HS-5 (cell line): ENCODE data around the gene PDCD1.
"Not testable (repeated sequence)": the region's sequence is repeated elsewhere in the genome, so short reads cannot be mapped to it uniquely, and the experiment has no call there.

Source experiments
- DNase-seq: peaks from one replicate; pipeline ENCODE4 v3.0.0-alpha.2; 2012; ENCODE audit warnings: low read depth

Gene PDCD1

DNA sequence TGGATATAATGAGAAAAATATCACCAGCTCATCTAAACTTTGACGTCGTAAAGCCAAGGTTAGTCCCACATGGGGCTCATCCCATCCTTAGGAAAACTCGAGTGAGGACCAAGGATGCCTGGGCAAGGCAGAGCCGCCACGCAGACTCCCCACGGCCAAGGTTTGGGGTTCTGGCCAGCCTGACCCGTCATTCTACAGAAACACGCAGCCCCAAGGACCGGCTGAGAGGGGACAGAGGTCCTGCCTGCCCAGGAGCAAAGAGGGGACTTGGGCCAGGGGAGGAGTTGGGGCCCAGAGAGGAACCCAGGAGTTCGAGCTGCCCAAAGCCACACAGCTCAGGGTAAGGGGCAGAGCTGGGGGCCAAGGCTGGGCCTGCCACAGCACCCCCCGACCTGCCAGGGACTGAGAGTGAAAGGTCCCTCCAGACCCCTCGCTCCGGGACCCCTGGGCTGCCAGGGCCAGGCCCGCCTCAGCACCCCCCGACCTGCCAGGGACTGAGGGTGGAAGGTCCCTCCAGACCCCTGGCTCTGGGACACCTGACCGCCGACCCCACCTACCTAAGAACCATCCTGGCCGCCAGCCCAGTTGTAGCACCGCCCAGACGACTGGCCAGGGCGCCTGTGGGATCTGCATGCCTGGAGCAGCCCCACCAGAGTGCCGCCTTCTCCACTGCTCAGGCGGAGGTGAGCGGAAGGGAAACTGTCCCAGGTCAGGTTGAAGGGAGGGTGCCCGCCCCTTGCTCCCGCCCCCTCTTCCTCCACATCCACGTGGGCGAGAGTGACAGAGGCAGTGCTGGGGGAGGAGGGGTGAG lies at the start of gene PDCD1:
TSS of gene PDCD1 (minus strand) at position 689 of the 811 bp plus-strand sequence. CDS start at position 633, 56 bp downstream.
- no peak for DNase-seq

DNA sequence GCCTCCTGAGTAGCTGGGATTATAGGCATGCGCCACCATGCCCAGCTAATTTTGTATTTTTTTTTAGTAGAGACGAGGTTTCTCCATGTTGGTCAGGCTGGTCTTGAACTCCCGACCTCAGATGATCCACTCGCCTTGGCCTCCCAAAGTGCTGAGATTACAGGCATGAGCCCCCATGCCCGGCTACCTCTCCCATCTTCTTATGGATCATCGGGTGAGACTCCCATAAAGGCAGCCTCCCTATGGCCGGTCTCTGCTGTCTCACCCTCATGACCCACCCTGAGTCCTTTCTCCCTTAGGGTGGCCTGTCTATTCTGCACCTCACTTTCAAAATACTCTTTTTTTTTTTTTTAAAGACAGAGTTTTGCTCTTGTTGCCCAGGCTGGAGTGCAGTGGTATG lies 49.1 kb upstream of the PDCD1 start:
- not testable (repeated sequence) for DNase-seq

DNA sequence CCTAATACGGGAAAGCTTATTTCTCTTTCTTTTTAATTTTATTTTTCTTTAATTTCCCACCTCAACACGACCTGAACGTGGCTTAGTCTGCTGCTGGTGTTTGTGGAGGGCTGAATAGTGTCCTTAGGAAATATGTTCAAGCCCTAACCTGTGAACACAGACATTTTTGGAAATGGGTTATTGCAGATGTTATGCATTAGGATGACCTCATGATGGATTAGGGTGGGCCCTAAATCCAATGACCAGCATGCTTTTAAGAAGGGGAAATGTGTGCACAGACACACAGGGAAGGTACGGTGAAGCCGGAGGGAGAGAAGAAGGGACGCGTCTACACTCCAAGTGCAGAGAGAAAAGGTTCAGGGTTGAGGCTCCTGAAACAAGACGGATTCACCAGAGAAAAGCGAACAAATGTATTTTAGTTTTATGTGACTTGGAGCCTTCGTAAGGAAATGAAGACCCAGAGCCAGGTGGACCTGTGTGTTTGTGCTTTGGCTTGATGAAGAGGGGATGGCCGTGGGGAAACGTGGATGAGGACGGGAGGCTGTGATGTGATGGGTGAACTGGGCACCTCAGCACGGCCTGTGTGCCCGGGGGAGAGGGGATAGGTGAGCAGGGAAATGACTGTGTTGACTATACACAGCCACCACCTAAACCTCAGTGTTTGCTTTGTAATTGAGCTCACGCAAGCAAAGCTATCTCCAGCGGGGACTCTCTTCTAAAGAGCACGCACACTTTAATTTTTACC lies 48.3 kb upstream of the PDCD1 start:
- no peak for DNase-seq

DNA sequence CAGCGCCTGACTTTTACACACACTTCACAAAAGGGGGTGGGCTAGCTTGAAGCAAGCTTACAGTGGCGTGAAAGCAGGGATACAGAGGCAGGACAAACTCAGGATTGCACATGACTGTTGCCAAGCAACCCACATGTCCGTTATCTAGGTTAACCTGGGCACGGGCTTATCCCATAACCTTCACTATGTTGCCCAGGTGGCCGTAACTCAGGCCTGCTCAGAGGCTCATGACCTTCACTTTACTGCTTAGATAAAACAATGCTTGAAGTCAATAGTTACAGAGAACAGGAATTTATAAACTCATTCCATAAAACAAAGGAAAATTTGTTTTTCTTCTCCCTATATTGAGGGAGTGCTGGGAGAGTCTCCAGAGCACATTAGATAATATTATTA lies 47.7 kb upstream of the PDCD1 start:
- DNase-seq = not testable (repeated sequence)

DNA sequence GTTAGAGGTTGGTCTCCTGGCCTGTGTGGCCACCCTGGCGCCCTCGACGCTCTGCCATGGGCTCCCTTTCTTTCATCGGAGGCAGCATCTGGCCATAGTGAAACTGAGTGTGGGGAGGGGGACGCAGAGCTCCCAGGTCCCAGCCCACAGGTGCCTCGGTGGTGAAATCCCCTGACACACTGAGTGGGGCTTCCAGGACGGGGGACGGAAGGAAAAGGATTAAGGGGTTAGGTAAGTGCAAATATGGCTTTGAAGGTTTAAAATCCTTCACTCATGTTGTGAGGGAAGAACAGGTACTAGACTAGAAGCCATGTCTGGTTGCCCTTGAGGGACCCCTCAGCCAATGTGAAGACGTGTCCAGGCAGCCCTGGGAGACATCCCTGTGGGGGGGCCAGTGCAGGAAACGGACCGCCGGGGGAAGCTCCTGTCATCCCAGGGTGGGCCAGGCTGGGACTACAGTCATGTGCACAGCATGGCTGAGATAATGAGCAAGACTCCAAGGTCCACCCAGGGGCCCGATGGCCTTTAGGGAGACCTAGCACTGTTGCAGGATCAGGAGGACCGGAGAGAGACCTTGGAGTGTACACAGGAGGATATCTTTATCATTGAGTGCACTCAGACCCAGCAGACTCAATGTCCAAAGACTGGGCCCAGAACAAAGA lies 47.2 kb upstream of the PDCD1 start:
- no peak for DNase-seq

DNA sequence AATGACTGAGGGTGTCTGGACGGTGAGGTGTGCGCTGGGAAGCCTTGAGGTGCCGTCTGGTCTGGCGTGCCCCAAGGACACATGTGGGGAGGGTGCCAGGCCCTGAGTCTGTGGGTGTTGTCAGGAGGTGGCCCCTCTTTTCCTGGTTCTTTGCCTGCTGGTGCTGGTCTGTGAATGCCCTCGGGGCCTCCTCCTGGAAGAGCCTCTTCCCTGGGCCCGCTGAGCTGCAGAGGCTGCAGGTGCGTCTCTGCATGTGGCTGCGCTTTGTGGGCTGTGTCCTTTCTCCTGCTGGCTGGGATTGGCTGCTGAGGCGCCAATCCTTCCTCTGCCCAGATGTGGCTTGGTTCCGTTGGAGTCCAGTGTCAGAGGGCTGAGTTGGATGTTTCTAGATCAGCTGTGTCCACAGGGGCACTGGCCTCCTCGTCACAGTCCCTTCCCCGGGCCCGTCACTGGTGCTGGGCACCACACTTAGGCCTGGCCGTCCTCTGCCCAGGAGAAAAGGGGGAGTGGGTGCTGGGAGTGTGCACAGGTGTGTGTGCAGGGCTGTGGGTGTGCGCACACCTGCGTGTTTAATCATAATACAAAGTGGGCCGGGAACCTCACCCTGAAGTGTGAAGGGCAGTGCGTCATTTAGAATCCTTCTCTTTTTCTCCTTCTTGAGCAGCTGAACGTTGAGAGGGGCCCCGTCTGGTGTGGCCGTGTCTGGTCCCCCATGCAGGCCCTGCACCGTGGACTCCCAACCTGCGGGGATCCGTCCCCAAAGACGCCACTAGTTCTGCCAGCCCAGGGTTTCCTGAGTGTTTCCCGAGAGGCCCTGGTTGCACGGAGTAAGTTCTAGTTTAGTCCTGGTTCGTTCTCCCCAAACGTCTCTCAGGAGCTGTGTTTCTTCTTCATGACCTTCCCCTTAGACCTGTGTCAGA lies 46.4 kb upstream of the PDCD1 start:
- no peak for DNase-seq

DNA sequence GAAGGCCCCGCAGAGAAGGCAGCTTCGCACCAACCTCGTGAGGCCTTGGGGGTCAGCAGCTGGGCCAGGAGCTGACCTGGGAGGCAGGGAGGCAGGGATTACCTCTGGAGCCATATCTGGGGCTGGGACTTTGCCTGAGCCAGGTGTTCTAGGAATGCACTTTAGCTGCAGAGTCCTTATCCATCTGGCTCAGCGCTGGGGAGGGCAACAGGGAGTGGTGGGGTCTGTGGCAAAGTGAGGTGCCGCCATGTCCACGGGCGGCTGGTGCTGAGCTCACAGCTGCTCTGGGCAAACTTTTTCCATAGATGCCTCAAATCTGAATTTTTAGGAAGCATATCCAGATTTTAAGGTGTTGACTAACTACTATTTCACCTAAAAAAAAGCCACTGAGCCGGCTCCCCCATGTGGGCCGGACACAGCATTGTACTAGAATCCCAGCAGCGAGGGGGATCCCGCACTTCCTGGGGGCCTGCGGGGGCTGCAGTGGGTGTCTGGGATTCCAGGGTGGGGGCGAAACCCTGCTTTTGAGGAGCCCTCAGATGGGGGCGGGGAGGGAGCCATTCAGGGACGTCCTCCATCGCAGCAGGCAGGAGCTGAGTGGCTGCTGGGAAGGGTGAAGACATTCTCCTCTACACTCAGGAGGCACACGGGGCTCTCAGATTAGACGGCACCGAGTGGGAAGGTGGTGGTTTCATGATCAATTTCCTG lies 45.5 kb upstream of the PDCD1 start:
- no peak for DNase-seq

DNA sequence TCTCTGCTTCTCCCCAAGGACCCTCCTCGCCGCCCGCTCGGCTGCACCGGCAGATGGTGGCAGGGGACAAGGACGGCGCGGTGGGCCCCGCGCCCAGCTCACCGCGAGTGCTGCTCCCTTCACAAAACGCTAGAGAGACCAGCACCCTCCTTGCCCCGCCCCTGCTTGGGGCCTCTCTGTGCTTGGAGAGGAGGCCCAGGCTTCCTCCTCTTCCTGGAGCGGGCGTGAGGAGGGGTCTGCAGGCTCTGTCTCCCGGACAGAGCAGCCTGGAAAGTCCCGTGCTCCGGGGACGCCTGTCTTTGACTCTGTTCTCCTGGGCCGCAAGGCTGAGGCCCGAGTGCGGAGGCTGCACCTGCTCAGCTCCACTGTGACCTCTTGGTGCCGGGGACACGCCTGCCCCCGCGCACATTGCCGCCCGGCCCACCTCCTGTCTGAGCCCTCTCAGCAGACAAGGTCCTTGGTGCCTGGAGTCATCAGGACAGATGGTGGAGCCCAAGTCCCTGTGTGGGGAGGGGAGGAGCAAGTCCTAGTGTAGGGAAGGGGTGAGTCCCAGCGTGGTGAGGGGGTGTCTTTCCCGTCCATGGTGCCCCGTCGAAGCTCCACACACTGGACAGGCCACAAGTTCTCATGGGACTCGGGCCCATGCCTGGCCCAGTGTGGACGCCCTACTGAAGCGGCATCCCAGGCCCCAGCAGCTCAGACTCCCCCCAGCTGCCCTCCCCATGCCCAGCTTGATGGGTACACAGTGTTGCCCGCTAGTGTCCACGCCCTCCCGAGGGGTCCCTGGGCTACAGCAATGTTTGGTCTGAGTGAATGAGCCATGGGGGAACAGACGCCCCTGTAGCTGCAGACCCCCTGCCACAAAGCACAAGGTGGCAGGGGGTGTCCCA lies 44.7 kb upstream of the PDCD1 start:
- DNase-seq = no peak

DNA sequence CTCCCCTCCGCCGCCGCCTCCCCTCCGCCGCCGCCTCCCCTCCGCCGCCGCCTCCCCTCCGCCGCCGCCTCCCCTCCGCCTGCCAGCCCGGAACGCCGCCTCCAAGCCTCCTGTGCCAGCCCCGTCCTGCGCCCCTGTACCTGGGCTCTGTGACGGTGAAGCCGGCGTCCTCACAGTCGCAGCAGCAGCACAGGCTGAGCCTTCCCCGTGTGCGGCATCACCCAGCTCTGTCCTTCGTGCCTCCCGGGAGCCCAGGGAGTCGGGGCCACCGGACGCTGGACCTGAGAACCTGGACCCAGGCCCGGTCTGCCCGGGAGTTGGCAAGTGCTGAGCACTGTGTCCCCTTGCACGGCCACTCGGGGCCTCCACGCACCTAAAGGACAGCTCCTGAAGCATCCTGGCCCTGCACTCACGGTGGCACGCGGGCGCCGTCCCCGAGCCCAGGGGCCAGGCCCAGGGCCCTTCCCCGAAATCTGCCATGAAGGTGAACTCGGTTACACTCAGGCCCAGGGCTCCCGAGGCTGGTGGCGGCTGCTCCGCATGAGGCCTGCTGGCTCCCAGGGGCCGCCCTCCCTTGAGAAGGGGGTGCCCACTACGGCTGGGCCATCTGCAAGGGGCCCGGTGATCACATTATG lies 43.8 kb upstream of the PDCD1 start:
- DNase-seq = no peak

DNA sequence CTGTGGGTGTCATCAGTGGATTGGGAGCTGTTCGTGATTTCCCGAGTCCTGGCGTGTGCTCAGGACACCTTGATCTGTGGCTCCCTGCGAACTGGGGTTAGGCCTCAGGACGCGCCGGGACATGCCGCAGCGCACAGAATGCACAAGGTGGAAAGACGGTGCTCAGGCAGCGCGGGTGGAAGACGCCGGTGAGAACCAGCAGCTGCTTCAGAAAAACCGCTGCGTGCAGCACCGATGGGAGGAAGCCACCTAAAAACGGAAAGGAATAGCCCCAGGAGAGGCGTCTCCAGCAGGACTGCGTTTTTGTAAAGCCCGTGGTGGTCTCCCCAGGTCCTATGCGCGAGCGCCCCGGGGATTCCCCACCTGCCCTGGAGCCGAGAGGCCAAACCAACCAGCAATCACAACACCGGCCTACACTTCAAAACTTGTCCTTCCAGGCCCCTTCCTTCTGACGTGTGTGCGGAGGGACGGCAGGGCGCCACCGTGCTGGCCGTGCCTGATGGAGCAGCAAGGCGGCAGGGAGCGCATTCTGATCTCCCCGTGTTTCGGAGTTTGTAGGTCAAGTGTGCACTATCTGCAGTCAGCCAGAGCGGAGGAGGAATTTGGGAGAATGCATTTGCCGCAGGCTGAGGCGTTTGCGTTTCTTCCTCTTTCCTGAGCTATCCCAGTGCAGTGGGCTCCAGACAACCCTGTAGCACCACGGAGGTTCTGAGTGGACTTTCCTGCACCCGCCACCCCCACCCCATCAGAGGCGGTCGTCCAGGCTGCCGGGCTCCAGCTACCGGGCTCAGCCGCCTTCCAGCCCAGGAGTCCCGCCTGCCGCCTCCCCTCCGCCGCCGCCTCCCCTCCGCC lies 43.0 kb upstream of the PDCD1 start:
- no peak for DNase-seq

DNA sequence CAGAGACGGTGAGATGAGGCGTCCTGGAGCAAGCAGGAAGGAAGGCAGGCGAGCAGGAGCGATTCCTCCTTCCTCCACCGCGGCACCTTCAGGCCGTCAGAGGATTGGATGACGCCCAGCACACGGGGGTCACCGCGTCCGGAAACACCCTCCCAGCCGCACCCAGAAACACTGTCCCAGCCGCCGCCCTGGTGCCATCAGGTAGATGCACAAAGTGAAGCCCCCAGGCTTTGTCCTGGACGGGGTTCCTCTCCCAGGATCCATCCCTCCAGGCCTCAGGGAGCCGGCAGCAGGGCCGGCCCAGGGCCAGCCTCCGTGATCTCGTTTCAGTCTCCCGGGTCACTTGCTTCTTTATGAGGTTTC lies 42.3 kb upstream of the PDCD1 start:
- no peak for DNase-seq

DNA sequence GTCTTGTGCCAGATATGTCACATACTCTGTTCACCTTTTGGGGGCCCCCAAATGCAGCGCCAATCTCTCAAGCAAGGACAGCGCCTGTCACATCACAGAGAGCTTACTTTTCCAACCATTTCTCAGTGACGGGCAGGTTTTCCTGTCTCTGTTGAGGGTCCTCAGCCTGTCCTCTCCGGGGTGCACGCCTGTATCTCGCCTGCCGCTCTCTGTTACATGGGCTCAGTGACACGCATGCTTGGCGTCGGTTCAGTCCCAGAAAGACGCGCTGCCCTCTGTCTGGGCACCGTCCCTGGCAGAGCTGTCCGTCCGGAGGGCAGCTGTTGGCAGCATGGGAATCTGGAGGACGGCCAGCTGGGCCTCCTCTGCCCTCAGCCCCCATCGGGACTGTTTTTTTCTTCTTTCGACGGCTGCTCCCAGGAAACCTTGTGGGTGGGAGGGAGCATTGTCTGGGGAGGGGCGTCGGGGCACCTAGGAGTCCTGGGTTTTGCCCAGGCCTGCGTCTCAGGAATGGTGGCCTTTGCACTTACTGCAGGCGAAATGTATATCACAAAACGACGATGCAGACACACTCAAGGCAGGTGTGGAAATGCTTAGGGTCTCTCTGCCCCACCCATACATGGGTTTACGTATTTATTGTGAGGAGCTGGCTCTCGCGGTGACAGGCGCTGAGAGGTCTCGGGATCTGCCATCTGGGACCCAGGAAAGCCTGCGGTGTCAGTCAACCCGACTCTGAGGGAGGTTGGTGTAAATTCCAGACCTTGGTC lies 41.7 kb upstream of the PDCD1 start:
- DNase-seq = no peak

DNA sequence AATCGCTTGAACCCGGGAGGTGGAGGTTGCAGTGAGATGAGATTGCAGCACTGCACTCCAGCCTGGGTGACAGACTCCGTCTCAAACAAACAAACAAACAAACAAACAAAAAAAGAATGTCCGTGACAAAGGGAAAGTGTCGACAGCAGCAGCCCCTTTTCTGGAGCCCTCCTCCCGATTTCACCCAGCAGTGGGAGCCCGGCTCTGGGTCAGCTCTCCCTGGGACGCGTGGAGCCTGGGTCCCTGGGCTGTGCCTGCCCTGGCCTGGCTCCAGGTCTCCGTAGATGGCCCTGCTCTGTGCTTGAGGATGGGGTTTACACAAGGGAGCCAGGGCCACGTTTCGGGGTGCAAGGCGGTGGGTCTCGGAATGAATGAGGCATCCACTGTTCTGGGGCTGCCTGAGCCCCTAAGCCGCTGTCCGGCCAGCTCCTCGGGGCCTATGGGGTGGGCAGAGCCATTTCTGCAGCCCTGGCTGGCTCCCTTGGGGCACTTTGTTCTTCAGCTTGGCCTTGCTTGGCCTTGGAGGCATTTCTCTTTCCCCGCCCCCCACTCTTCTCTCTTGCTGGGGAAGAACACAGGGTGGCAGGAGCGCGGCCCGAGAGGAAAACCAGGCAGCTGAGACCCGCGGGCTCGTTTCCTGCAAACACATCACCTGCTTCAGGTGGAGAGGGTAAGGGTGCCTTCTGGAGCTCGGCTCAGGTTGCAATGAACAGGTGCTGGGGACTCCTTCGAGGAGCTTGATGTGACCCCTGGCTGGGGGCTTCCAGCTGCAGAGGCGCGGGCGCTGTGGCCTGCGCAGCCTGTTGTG lies 40.0 kb upstream of the PDCD1 start:
- DNase-seq = no peak

DNA sequence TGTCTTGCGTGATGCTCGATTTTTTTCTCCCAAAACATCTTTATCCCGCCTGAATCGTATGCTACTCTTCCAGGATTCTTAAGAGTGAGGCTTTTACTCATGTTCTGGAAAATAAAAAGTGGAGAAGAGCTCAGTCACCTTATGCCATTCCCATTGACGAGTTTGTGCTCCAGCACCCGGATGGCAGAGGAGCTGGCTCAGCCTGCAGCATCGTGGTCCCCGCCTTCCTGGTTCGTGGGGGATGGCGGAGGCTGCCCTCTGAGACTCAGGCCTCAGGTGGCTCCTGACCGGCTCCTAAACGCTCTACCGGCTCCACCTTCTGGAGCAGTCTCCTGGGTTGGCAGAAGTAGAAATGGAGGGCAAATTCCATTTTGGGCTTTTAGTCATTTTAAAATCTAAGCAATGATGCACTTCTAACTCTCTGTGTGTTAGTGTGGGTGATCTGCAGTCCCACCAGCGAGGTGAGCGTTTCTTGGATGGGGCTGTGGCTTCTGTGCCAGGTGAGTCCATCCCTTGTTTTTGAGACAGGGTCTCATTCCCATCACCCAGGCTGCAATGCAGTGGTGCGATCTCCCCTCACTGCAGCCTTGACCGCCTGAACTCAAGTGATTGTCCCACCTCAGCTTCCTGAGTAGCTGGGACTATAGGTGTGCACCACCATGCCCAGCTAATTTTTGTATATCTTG lies 38.7 kb upstream of the PDCD1 start:
- no peak for DNase-seq

DNA sequence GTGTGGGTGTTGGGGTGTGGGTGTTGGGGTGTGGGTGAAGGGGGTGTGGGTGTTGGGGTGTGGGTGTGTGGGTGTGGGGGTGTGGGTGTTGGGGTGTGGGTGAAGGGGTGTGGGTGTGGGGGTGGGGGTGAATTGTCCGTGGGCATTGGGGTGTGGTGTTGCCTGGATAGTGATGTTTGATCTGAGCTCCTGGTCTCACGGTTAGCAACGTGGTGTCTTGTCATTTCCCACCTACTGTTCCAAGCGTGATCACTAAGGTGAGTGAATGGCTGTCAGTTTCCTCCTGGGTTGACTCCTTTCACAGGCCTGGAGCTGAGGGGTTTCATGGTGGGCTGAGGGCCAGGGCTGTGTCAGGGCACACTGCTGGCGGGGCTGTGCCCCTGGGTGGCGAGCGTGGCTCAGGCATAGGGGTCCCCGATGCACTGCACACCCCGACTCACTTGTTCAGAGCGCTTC lies 38.1 kb upstream of the PDCD1 start:
- no peak for DNase-seq
